ENCODE data around the gene ACAP1.
"Not testable (repeated sequence)": the region's sequence is repeated elsewhere in the genome, so short reads cannot be mapped to it uniquely, and the experiment has no call there.

The ACAP1 gene

GRCh38 chr17:7329374-7329996 lies 6.8 kb upstream of the ACAP1 start:
- DNase-seq: peak; percentile 94

GRCh38 chr17:7329997-7330637 lies 6.2 kb upstream of the ACAP1 start:
- DNase-seq: peak; percentile 66

- no peak for DNase-seq
These were observed 5.7 kb upstream of the ACAP1 start for GRCh38 chr17:7330638-7331015.

GRCh38 chr17:7332111-7332510 lies 4.2 kb upstream of the ACAP1 start:
- DNase-seq: no peak

- DNase-seq: not testable (repeated sequence)
These were observed 3.7 kb upstream of the ACAP1 start for GRCh38 chr17:7332600-7333069.

- no peak for DNase-seq
These were observed 1.3 kb upstream of the ACAP1 start for GRCh38 chr17:7334938-7335538.

GRCh38 chr17:7335765-7336164 lies 564 bp upstream of the ACAP1 start:
- not testable (repeated sequence) for DNase-seq

GRCh38 chr17:7337600-7337999 lies 1.3 kb downstream of the ACAP1 start:
- DNase-seq: not testable (repeated sequence)

GRCh38 chr17:7340179-7340578 lies 3.9 kb downstream of the ACAP1 start:
- DNase-seq: no peak

- no peak for DNase-seq
These were observed 5.5 kb downstream of the ACAP1 start for GRCh38 chr17:7341842-7342241.

GRCh38 chr17:7343250-7343649 lies 6.9 kb downstream of the ACAP1 start:
- DNase-seq: no peak

- no peak for DNase-seq
These were observed 10.7 kb downstream of the ACAP1 start for GRCh38 chr17:7346761-7347614.

GRCh38 chr17:7347630-7348477 lies 11.5 kb downstream of the ACAP1 start:
- DNase-seq: no peak

GRCh38 chr17:7348478-7349242 lies 12.3 kb downstream of the ACAP1 start:
- DNase-seq: no peak

- peak; percentile 94 for DNase-seq
These were observed 15.6 kb downstream of the ACAP1 start, which contains the start of gene KCTD11 for GRCh38 chr17:7351665-7352502. Gene KCTD11, plus strand, starts transcription at chr17:7352162.

- no peak for DNase-seq
These were observed 16.2 kb downstream of the ACAP1 start for GRCh38 chr17:7352503-7352889.

GRCh38 chr17:7352910-7353635 lies 16.7 kb downstream of the ACAP1 start:
- DNase-seq: no peak

GRCh38 chr17:7354262-7354843 lies 18.0 kb downstream of the ACAP1 start:
- no peak for DNase-seq

- no peak for DNase-seq
These were observed 18.7 kb downstream of the ACAP1 start, which contains the start of gene TMEM95 for GRCh38 chr17:7355053-7355452. Gene TMEM95, plus strand, starts transcription at chr17:7355156. Its CDS starts 49 bp downstream, at chr17:7355205.
